ENCODE results near the gene CKS2. TPM values are rescaled to one million over a fixed set of nuclear protein-coding genes. Genes with fewer than 3 reads are reported as not detected.

CKS2 gene
- total and polyA plus RNA-seq, 2 of the 8 experiments (the other 6 are each of a cell fraction or from before 2014, with no cell fraction given) = 337 to 689 TPM

DNA sequence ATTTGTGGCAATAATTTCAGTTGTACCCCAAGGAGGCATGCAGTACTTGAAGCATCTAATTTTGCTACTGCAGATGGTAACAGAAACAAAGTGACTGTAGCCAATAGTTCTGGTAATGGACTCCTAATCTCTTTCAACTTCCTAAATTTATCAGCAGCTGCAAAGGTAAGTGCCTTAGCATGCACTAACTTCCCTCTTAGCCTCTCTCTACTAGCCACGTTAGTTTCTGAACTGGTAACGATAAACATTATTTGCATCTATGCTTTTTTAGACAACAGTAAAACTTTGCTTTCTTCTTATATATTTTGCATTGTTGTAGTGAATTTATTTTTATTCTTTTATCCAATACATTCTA lies 6.2 kb upstream of the CKS2 start:
- Histone ChIP-seq H4K8ac (ENCODE audit: extremely low read depth, insufficient read depth, low read length) (no peak overlapping the region), H3K4me3 (ENCODE audit: extremely low read depth in 1 of 4, insufficient read depth in 2 of 4, low read depth in 3 of 4, low read length in 4 of 4) (no peak overlapping the region), H2AK5ac (ENCODE audit: low read depth, low read length) (no peak overlapping the region), H2BK12ac (ENCODE audit: low read depth, low read length) (no peak overlapping the region), H3K23ac (ENCODE audit: insufficient read length) (no peak overlapping the region), H3K14ac (ENCODE audit: insufficient read length) (no peak overlapping the region), H3K9me3 (ENCODE audit: insufficient read depth in 2 of 2, low read depth in 1 of 2, low read length in 1 of 2) (no peaks in the 10 kb centered on the region), H3K36me3 (ENCODE audit: control insufficient read depth in 2 of 4, insufficient read depth in 4 of 4, low read length in 3 of 4) (peaks cover 0 to 16% (median 0%) of the 10 kb centered on the region in 4 experiments; a peak in 2 of 8 replicates), H2BK20ac (ENCODE audit: low read length) (no peak overlapping the region), H2AFZ (ENCODE audit: low read length) (no peak overlapping the region), H3K27ac (ENCODE audit: low read depth, low read length) (no peak overlapping the region), H3K4ac (replicated peaks; ENCODE audit: insufficient read length, low read depth, low read length) (no peak overlapping the region), H3K4me2 (ENCODE audit: insufficient read depth in 1 of 2, low read depth in 2 of 2, low read length in 2 of 2) (no peak overlapping the region), H3K18ac (ENCODE audit: extremely low read depth, low read length) (no peak overlapping the region), H2BK120ac (replicated peaks; ENCODE audit: low read depth, low read length) (no peak overlapping the region), H3K27me3 (replicated peaks in 1 of 4; ENCODE audit: control insufficient read depth in 3 of 4, extremely low read depth in 1 of 4, insufficient read depth in 3 of 4, low read length in 3 of 4) (no peaks in the 10 kb centered on the region), H3K56ac (replicated peaks; ENCODE audit: insufficient read length, low read depth, low read length) (no peak overlapping the region), H2BK5ac (ENCODE audit: low read depth, low read length) (no peak overlapping the region), H4K20me1 (replicated peaks in 1 of 2; ENCODE audit: control insufficient read depth in 1 of 2, insufficient read depth in 2 of 2, low read length in 2 of 2) (peaks cover 0 to 2% of the 10 kb centered on the region in 2 experiments), H3K4me1 (replicated peaks in 1 of 4; ENCODE audit: control insufficient read depth in 3 of 4, insufficient read depth in 4 of 4, low read length in 3 of 4) (peaks cover 0 to 2% (median 2%) of the 10 kb centered on the region in 4 experiments; a peak in 5 of 7 replicates), H3K79me2 (ENCODE audit: control insufficient read depth in 1 of 2, insufficient read depth in 2 of 2, low read length in 2 of 2) (peaks cover 0 to 7% of the 10 kb centered on the region in 2 experiments; a peak in 2 of 4 replicates), H4K91ac (replicated peaks; ENCODE audit: insufficient read length, low read length) (no peak overlapping the region), H4K5ac (ENCODE audit: insufficient read length, low read depth, low read length) (no peak overlapping the region), H3K79me1 (ENCODE audit: low read depth, low read length) (peaks cover 3% of the 10 kb centered on the region; the same call in 1 of the 2 replicates), H3K9ac (replicated peaks in 1 of 4; ENCODE audit: extremely low read depth in 1 of 4, low read depth in 3 of 4, low read length in 3 of 4) (no peak overlapping the region), H2BK15ac (ENCODE audit: low read length) (no peak overlapping the region), H3K23me2 (ENCODE audit: low read depth, low read length) (no peaks in the 10 kb centered on the region)
- WGBS, 2 experiments (ENCODE audit: extremely low coverage in 1 of 2, insufficient coverage in 1 of 2, insufficient read length in 1 of 2, insufficient replicate concordance in 2 of 2, low coverage in 1 of 2, low lambda C conversion rate in 2 of 2, missing lambda C conversion rate in 1 of 2) = 87% methylated on average over 2 of the region's 2 CpGs; no CpG with 5 or more reads in 1 of the 2 experiments
- ChIA-PET CTCF (ENCODE audit: partially characterized antibody) (no interaction called here), POLR2A (ENCODE audit: partially characterized antibody) (no interaction called here)
- DNase-seq (ENCODE audit: low read depth in 1 of 2, low spot score in 2 of 2) (no peak), FAIRE-seq (no peak)
- TF ChIP-seq EP300 (IDR thresholded peaks at IDR 0.05; ENCODE audit: borderline replicate concordance in 1 of 2, low read depth in 2 of 2, low read length in 2 of 2) (no peak), SAP30 (IDR thresholded peaks at IDR 0.05; ENCODE audit: insufficient read depth, insufficient replicate concordance, low read length) (no peak), KDM4A (IDR thresholded peaks at IDR 0.05; ENCODE audit: low read depth, low read length, severe bottlenecking) (no peak), CBX5 (IDR thresholded peaks at IDR 0.05; ENCODE audit: low read depth, low read length) (no peak), GABPA (IDR thresholded peaks at IDR 0.05; ENCODE audit: borderline replicate concordance, insufficient read depth, low read length) (no peak), TBP (IDR thresholded peaks at IDR 0.05; ENCODE audit: low read depth, low read length) (no peak), POU5F1 (IDR thresholded peaks at IDR 0.05; ENCODE audit: low read depth, low read length) (no peak), MAFK (IDR thresholded peaks at IDR 0.05; ENCODE audit: low read depth, low read length) (no peak), SIN3A (conservative IDR thresholded peaks at IDR 0.05 in 1 of 2, IDR thresholded peaks at IDR 0.05 in 1 of 2; ENCODE audit: low read depth in 1 of 2, low read length in 2 of 2) (no peak), KDM5A (IDR thresholded peaks at IDR 0.05; ENCODE audit: low read length) (no peak), TCF12 (IDR thresholded peaks at IDR 0.05; ENCODE audit: low read depth, low read length) (no peak)
- TF ChIP-seq, protein P1, sequence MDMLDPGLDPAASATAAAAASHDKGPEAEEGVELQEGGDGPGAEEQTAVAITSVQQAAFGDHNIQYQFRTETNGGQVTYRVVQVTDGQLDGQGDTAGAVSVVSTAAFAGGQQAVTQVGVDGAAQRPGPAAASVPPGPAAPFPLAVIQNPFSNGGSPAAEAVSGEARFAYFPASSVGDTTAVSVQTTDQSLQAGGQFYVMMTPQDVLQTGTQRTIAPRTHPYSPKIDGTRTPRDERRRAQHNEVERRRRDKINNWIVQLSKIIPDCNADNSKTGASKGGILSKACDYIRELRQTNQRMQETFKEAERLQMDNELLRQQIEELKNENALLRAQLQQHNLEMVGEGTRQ (IDR thresholded peaks at IDR 0.05; ENCODE audit: low read length) = no peak

Data from H1 (cell line).